Forelimb muscle (tissue), 1 donor: ENCODE measurements around the gene NUDT16. TPM values are rescaled to one million over a fixed set of nuclear protein-coding genes. Genes with fewer than 3 reads are reported as not detected.

Experiments
- polyA plus RNA-seq: library from polyadenylated mRNA; unstranded; fragments of 120-200 nt; gene quantifications from one replicate; pipeline ENCODE4 v1.2.1, GENCODE V29; 2013; ENCODE audit not compliant: insufficient read length

The NUDT16 gene
- polyA plus RNA-seq, 1 donor = 20.8 TPM

Other genes starting within 250 kb of the NUDT16 start
- 76.5 TPM for gene MRPL3, start 121.2 kb downstream of the NUDT16 start, polyA plus RNA-seq